Activated naive CD4-positive, alpha-beta T cell treated with anti-CD3 and anti-CD28 coated beads, Interleukin-2, amount 50 U/mL, for 24 hours (primary cell): ENCODE measurements around the gene CCDC92.

Source experiments
- H3K27ac Mint-ChIP-seq: one replicate; pipeline ENCODE4 v1.8.0; 2021; ENCODE audit warnings: mild to moderate bottlenecking, mixed read lengths
- H3K27me3 Mint-ChIP-seq: one replicate; pipeline ENCODE4 v1.8.0; 2021; ENCODE audit warnings: mixed read lengths
- H3K36me3 Mint-ChIP-seq: one replicate; pipeline ENCODE4 v1.8.0; 2021; ENCODE audit warnings: mixed read lengths
- H3K4me1 Mint-ChIP-seq: one replicate; pipeline ENCODE4 v1.8.0; 2021; ENCODE audit warnings: mixed read lengths
- H3K4me3 Mint-ChIP-seq: one replicate; pipeline ENCODE4 v1.8.0; 2021; ENCODE audit warnings: mild to moderate bottlenecking, mixed read lengths
- H3K9me3 Mint-ChIP-seq: one replicate; pipeline ENCODE4 v1.8.0; 2021; ENCODE audit warnings: mixed read lengths

The CCDC92 gene

GRCh38 chr12:123891011-123891410 lies 81.6 kb downstream of the CCDC92 start:
- Mint-ChIP-seq H3K4me1 (no peaks in the 10 kb centered on the region), H3K9me3 (no peaks in the 10 kb centered on the region), H3K27ac (no peak overlapping the region), H3K4me3 (no peak overlapping the region), H3K27me3 (peaks cover 3% of the 10 kb centered on the region), H3K36me3 (no peaks in the 10 kb centered on the region)

GRCh38 chr12:123890536-123890902 lies 82.1 kb downstream of the CCDC92 start:
- H3K27me3 Mint-ChIP-seq = peaks cover 3% of the 10 kb centered on the region
- H3K4me3 Mint-ChIP-seq = no peak overlapping the region
- H3K36me3 Mint-ChIP-seq = no peaks in the 10 kb centered on the region
- H3K9me3 Mint-ChIP-seq = no peaks in the 10 kb centered on the region
- peak overlapping the region; percentile 44 for H3K27ac Mint-ChIP-seq
- H3K4me1 Mint-ChIP-seq = no peaks in the 10 kb centered on the region

GRCh38 chr12:123889848-123890535 lies 82.6 kb downstream of the CCDC92 start:
- Mint-ChIP-seq H3K4me1 (no peaks in the 10 kb centered on the region), H3K27me3 (peaks cover 3% of the 10 kb centered on the region), H3K9me3 (no peaks in the 10 kb centered on the region), H3K4me3 (no peak overlapping the region), H3K27ac (peak overlapping the region; percentile 44), H3K36me3 (no peaks in the 10 kb centered on the region)

GRCh38 chr12:123888989-123889388 lies 83.6 kb downstream of the CCDC92 start:
- no peaks in the 10 kb centered on the region for H3K9me3 Mint-ChIP-seq
- no peaks in the 10 kb centered on the region for H3K36me3 Mint-ChIP-seq
- H3K4me3 Mint-ChIP-seq = no peak overlapping the region
- H3K27ac Mint-ChIP-seq = no peak overlapping the region
- no peaks in the 10 kb centered on the region for H3K4me1 Mint-ChIP-seq
- H3K27me3 Mint-ChIP-seq = peaks cover 3% of the 10 kb centered on the region

- Mint-ChIP-seq H3K4me3 (no peak overlapping the region), H3K4me1 (no peaks in the 10 kb centered on the region), H3K27me3 (peaks cover 8% of the 10 kb centered on the region)
Observed at GRCh38 chr12:123886931-123887582, 85.6 kb downstream of the CCDC92 start.

GRCh38 chr12:123886258-123886657 lies 86.4 kb downstream of the CCDC92 start:
- H3K27ac Mint-ChIP-seq = no peak overlapping the region
- H3K36me3 Mint-ChIP-seq = no peaks in the 10 kb centered on the region
- peaks cover 7% of the 10 kb centered on the region for H3K27me3 Mint-ChIP-seq
- H3K4me3 Mint-ChIP-seq = no peak overlapping the region
- H3K9me3 Mint-ChIP-seq = no peaks in the 10 kb centered on the region
- no peaks in the 10 kb centered on the region for H3K4me1 Mint-ChIP-seq

More at GRCh38 chr12:123886931-123887582, 85.6 kb downstream of the CCDC92 start:
- Mint-ChIP-seq H3K36me3 (no peaks in the 10 kb centered on the region), H3K9me3 (no peaks in the 10 kb centered on the region), H3K27ac (no peak overlapping the region)
